ENCODE measurements around the gene ESF1. TPM values are rescaled to one million over a fixed set of nuclear protein-coding genes. Genes with fewer than 3 reads are reported as not detected.
A peak's percentile ranks its signal among the peaks of the same experiment; 100 is the strongest.

ESF1 gene
- polyA plus RNA-seq, 1 experiment, result 6.2 TPM

GRCh38 chr20:13809373-13809772, 24.7 kb upstream of the ESF1 start:
- CTCF ChIA-PET, result interaction anchor here (5.6 kb wide), 1 partner anchor 10 kb away, joined by 43 read pairs; no protein-coding TSS in a partner anchor
- Histone ChIP-seq H3K27me3 (ENCODE audit: control insufficient read depth, insufficient read depth, low read length) (no peaks in the 10 kb centered on the region), H3K9me3 (ENCODE audit: control insufficient read depth, insufficient read depth, low read length) (no peaks in the 10 kb centered on the region), H3K4me3 (ENCODE audit: low read depth, low read length) (no peak overlapping the region), H3K27ac (ENCODE audit: low read depth, low read length) (no peak overlapping the region)
- no peak for TF ChIP-seq CTCF (IDR thresholded peaks at IDR 0.05; ENCODE audit: low read depth, low read length)
- DNase-seq (ENCODE audit: low read depth, low spot score), result no peak
- POLR2A ChIA-PET, result no interaction called here

- Histone ChIP-seq H3K27me3 (ENCODE audit: control insufficient read depth, insufficient read depth, low read length) (no peaks in the 10 kb centered on the region), H3K9me3 (ENCODE audit: control insufficient read depth, insufficient read depth, low read length) (no peaks in the 10 kb centered on the region), H3K4me3 (ENCODE audit: low read depth, low read length) (no peak overlapping the region), H3K27ac (ENCODE audit: low read depth, low read length) (no peak overlapping the region)
- no peak for TF ChIP-seq CTCF (IDR thresholded peaks at IDR 0.05; ENCODE audit: low read depth, low read length)
- POLR2A ChIA-PET, result interaction anchor here (1.1 kb wide), 1 partner anchor 16 kb away, joined by 3 read pairs; the partner anchor contains the start of genes ESF1 and NDUFAF5
- CTCF ChIA-PET, result interaction anchor here (1.9 to 6.7 kb wide), 3 partner anchors 12 to 28 kb away, joined by 5 to 40 read pairs (median 30); no protein-coding TSS in a partner anchor
- DNase-seq (ENCODE audit: low read depth, low spot score), result peak; percentile 78
Measured at GRCh38 chr20:13800728-13801134, 16.0 kb upstream of the ESF1 start.

GRCh38 chr20:13799974-13800373, 15.3 kb upstream of the ESF1 start:
- no peak for TF ChIP-seq CTCF (IDR thresholded peaks at IDR 0.05; ENCODE audit: low read depth, low read length)
- DNase-seq (ENCODE audit: low read depth, low spot score), result no peak
- ChIA-PET POLR2A (interaction anchor here (1.1 kb wide), 1 partner anchor 15 kb away, joined by 3 read pairs; the partner anchor contains the start of genes ESF1 and NDUFAF5), CTCF (interaction anchor here (1.9 to 6.7 kb wide), 3 partner anchors 12 to 27 kb away, joined by 5 to 40 read pairs (median 30); no protein-coding TSS in a partner anchor)
- Histone ChIP-seq H3K4me3 (ENCODE audit: low read depth, low read length) (no peak overlapping the region), H3K27me3 (ENCODE audit: control insufficient read depth, insufficient read depth, low read length) (no peaks in the 10 kb centered on the region), H3K27ac (ENCODE audit: low read depth, low read length) (no peak overlapping the region), H3K9me3 (ENCODE audit: control insufficient read depth, insufficient read depth, low read length) (no peaks in the 10 kb centered on the region)

- ChIA-PET CTCF (interaction anchor here (1.5 to 6.7 kb wide), 4 partner anchors 11 to 680 kb away, joined by 3 to 40 read pairs (median 18); no protein-coding TSS in a partner anchor), POLR2A (no interaction called here)
- no peak overlapping the region for H3K4me3 ChIP-seq (ENCODE audit: low read depth, low read length)
- H3K27ac ChIP-seq (ENCODE audit: low read depth, low read length), result no peak overlapping the region
- no peaks in the 10 kb centered on the region for H3K27me3 ChIP-seq (ENCODE audit: control insufficient read depth, insufficient read depth, low read length)
- DNase-seq (ENCODE audit: low read depth, low spot score), result no peak
- TF ChIP-seq CTCF (IDR thresholded peaks at IDR 0.05; ENCODE audit: low read depth, low read length), result no peak
- H3K9me3 ChIP-seq (ENCODE audit: control insufficient read depth, insufficient read depth, low read length), result no peaks in the 10 kb centered on the region
Measured at GRCh38 chr20:13799040-13799439, 14.3 kb upstream of the ESF1 start.

- no peak for DNase-seq (ENCODE audit: low read depth, low spot score)
- ChIA-PET POLR2A (no interaction called here), CTCF (interaction anchor here (1.3 kb wide), 1 partner anchor 23 kb away, joined by 5 read pairs; no protein-coding TSS in a partner anchor)
- no peak overlapping the region for H3K27ac ChIP-seq (ENCODE audit: low read depth, low read length)
- no peaks in the 10 kb centered on the region for H3K27me3 ChIP-seq (ENCODE audit: control insufficient read depth, insufficient read depth, low read length)
- H3K9me3 ChIP-seq (ENCODE audit: control insufficient read depth, insufficient read depth, low read length), result no peaks in the 10 kb centered on the region
- H3K4me3 ChIP-seq (ENCODE audit: low read depth, low read length), result no peak overlapping the region
- no peak for TF ChIP-seq CTCF (IDR thresholded peaks at IDR 0.05; ENCODE audit: low read depth, low read length)
Measured at GRCh38 chr20:13794667-13795066, 9.9 kb upstream of the ESF1 start.

All from AG04450 (cell line).